Ishikawa (cell line): ENCODE data around the gene DNAJC15.

Source experiments
- CEBPB ChIP-seq: IDR thresholded peaks from 2 replicates; pipeline ENCODE4 v1.6.1; 2012
- CREB1 ChIP-seq: IDR thresholded peaks from 2 replicates; pipeline ENCODE4 v1.6.1; 2012; ENCODE audit warnings: low read depth
- EGR1 ChIP-seq: IDR thresholded peaks from 2 replicates; pipeline ENCODE4 v1.6.1; 2012
- EP300 ChIP-seq: IDR thresholded peaks from 2 replicates; pipeline ENCODE4 v1.6.1; 2012; ENCODE audit warnings: borderline replicate concordance
- FOXM1 ChIP-seq: IDR thresholded peaks from 2 replicates; pipeline ENCODE4 v1.6.1; 2012; ENCODE audit warnings: low read depth, borderline replicate concordance
- NFIC ChIP-seq: IDR thresholded peaks from 2 replicates; pipeline ENCODE4 v1.6.1; 2012
- RAD21 ChIP-seq: IDR thresholded peaks from 2 replicates; pipeline ENCODE4 v1.6.1; 2012; ENCODE audit warnings: low read depth
- TAF1 ChIP-seq: IDR thresholded peaks from 2 replicates; pipeline ENCODE4 v1.6.1; 2012; ENCODE audit warnings: low read depth, mild to moderate bottlenecking
- TCF12 ChIP-seq: IDR thresholded peaks from 2 replicates; pipeline ENCODE4 v1.6.1; 2012; ENCODE audit warnings: low read depth
- TEAD4 ChIP-seq: IDR thresholded peaks from 2 replicates; pipeline ENCODE4 v1.6.1; 2012
- YY1 ChIP-seq: IDR thresholded peaks from 2 replicates; pipeline ENCODE4 v1.6.1; 2012; ENCODE audit warnings: low read depth
- ZBTB7A ChIP-seq: IDR thresholded peaks from 2 replicates; pipeline ENCODE4 v1.6.1; 2012; ENCODE audit warnings: low read depth
- TF ChIP-seq, protein P1 (sequence below): IDR thresholded peaks from 2 replicates; pipeline ENCODE4 v1.6.1; 2012
- TF ChIP-seq, protein P2 (sequence below): IDR thresholded peaks from 2 replicates; pipeline ENCODE4 v1.6.1; 2012
- TF ChIP-seq, protein P3 (sequence below): IDR thresholded peaks from 2 replicates; pipeline ENCODE4 v1.6.1; 2012; ENCODE audit warnings: low read depth, mild to moderate bottlenecking

Gene DNAJC15

DNA sequence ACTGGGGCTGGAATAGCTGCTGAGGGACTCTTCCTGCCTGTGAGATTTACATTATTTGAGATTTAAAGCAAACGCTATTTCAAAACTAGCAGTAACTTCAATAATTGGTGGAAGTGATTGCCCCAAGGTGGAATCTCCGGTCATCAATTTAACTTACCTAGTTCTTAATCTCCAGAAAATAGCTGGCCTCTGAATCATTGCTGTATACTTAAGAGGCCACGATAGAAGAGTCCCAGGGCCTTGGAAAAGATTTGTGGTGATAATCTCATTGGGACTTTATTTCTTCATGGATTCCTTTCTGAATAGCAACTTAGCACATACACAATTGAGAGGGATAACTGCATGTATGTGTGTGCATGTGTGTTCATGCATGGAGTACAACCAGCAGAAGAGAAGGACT is 120.2 kb downstream of the DNAJC15 start:
- TF ChIP-seq, protein P1, sequence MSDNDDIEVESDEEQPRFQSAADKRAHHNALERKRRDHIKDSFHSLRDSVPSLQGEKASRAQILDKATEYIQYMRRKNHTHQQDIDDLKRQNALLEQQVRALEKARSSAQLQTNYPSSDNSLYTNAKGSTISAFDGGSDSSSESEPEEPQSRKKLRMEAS, result no peak
- TF ChIP-seq CREB1, result no peak
- no peak for TF ChIP-seq YY1
- TF ChIP-seq TEAD4, result no peak
- TF ChIP-seq NFIC, result no peak
- no peak for TF ChIP-seq EP300
- no peak for TF ChIP-seq ZBTB7A
- TF ChIP-seq, protein P2, sequence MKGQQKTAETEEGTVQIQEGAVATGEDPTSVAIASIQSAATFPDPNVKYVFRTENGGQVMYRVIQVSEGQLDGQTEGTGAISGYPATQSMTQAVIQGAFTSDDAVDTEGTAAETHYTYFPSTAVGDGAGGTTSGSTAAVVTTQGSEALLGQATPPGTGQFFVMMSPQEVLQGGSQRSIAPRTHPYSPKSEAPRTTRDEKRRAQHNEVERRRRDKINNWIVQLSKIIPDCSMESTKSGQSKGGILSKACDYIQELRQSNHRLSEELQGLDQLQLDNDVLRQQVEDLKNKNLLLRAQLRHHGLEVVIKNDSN, result no peak
- TF ChIP-seq, protein P3, sequence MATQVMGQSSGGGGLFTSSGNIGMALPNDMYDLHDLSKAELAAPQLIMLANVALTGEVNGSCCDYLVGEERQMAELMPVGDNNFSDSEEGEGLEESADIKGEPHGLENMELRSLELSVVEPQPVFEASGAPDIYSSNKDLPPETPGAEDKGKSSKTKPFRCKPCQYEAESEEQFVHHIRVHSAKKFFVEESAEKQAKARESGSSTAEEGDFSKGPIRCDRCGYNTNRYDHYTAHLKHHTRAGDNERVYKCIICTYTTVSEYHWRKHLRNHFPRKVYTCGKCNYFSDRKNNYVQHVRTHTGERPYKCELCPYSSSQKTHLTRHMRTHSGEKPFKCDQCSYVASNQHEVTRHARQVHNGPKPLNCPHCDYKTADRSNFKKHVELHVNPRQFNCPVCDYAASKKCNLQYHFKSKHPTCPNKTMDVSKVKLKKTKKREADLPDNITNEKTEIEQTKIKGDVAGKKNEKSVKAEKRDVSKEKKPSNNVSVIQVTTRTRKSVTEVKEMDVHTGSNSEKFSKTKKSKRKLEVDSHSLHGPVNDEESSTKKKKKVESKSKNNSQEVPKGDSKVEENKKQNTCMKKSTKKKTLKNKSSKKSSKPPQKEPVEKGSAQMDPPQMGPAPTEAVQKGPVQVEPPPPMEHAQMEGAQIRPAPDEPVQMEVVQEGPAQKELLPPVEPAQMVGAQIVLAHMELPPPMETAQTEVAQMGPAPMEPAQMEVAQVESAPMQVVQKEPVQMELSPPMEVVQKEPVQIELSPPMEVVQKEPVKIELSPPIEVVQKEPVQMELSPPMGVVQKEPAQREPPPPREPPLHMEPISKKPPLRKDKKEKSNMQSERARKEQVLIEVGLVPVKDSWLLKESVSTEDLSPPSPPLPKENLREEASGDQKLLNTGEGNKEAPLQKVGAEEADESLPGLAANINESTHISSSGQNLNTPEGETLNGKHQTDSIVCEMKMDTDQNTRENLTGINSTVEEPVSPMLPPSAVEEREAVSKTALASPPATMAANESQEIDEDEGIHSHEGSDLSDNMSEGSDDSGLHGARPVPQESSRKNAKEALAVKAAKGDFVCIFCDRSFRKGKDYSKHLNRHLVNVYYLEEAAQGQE, result no peak
- no peak for TF ChIP-seq TCF12
- no peak for TF ChIP-seq RAD21
- no peak for TF ChIP-seq CEBPB
- TF ChIP-seq TAF1, result no peak
- TF ChIP-seq EGR1, result no peak
- TF ChIP-seq FOXM1, result no peak

DNA sequence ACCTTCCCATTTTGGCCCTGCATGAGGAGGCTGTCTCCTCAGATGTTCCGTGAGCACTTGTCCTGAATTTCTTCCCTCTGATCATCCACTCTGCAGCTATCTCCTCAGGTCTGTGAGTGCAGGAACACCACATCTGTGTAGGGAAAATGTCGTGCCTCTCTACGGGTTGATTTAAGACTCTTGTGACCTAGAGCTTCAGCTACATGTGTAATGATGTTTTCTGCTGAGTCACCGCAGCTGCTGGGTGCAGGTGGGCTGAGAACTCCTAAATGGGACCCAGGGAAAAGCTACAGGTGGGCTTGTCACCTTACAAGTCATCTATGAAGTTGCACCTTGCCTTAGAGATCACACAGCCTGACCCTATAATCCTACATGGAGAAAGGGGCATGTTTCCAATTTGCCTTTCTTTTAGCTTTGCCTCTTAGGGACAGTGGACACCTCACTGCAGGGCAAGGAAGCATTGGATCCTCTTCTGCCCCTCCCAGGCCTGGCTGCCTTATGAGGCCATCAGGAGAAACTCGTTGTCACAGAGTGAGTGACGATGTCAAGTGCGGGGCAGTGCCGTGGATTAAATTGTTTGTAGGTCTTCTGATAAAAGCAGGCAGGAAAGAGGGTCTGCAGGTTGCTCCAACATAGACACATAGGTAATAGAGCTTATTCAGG is 122.3 kb downstream of the DNAJC15 start:
- TF ChIP-seq, protein P1, result no peak
- TF ChIP-seq, protein P2, result no peak
- TF ChIP-seq NFIC (no peak), CREB1 (no peak), RAD21 (no peak), FOXM1 (no peak), EGR1 (no peak), YY1 (no peak), TAF1 (no peak), TCF12 (no peak), TEAD4 (no peak), CEBPB (no peak), ZBTB7A (no peak), EP300 (no peak)
- TF ChIP-seq, protein P3, result no peak

DNA sequence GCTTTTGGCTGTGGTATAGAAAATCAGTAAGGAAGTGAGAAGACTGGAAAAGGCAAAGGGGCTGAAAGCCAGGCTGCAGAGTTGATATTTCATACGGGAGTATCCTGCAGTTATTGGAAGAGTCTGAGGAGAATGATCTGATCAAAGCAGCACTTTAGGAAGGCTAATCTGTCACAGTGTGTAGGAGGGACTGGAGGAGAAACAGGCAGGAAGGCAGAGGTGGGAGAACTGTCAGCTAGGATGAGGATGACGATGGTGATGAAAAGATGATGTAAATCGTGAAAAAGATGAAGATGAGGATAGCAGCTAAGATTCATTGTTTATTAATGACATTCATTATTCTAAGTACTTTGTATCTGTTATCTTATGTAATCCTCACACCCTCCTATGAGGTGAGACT is 123.0 kb downstream of the DNAJC15 start:
- TF ChIP-seq TAF1 (no peak), ZBTB7A (no peak), CEBPB (no peak), NFIC (no peak), FOXM1 (no peak), TCF12 (no peak), CREB1 (no peak)
- TF ChIP-seq, protein P3, result no peak
- TF ChIP-seq, protein P2, result no peak
